ENCODE measurements around the gene PLXNA2.

- TF ChIP-seq CTCF (conservative IDR thresholded peaks at IDR 0.05; ENCODE audit: low read depth, low read length) (no peak), EZH2 (IDR thresholded peaks at IDR 0.05; ENCODE audit: borderline replicate concordance, low read depth, low read length, poor library complexity, severe bottlenecking) (no peak)
Measured at GRCh38 chr1:208167261-208167869, 76.8 kb downstream of the PLXNA2 start.
